ENCODE data around the gene ROR1. TPM values are rescaled to one million over a fixed set of nuclear protein-coding genes. Genes with fewer than 3 reads are reported as not detected.

The ROR1 gene
- total and polyA plus RNA-seq, 4 experiments from 2014 or later = not detected

GRCh38 chr1:64166629-64167028, 392.8 kb downstream of the ROR1 start:
- no peaks in the 10 kb centered on the region for H3K4me1 ChIP-seq (ENCODE audit: insufficient read depth, low read length)
- H3K4me3 ChIP-seq (ENCODE audit: low read length in 2 of 2) = no peak overlapping the region
- peaks cover 0 to 2% (median 0%) of the 10 kb centered on the region in 8 donors for H3K9me3 Mint-ChIP-seq
- no peak overlapping the region for H3K27ac ChIP-seq (ENCODE audit: low read depth, low read length)
- H3K27me3 Mint-ChIP-seq = peaks cover 4 to 19% of the 10 kb centered on the region in 2 donors
- DNase-seq = no peak
- no peaks in the 10 kb centered on the region for H3K36me3 ChIP-seq (ENCODE audit: insufficient read depth, low read length)
- ChIA-PET POLR2A (ENCODE audit: partially characterized antibody) (no interaction called here), CTCF (ENCODE audit: partially characterized antibody) (no interaction called here)
- no peak overlapping the region for H3K4me3 Mint-ChIP-seq
- no peaks in the 10 kb centered on the region for H3K36me3 Mint-ChIP-seq
- intact Hi-C loops (cut with micrococcal nuclease) = no loop called here
- peaks cover 0 to under 1% (median 0%) of the 10 kb centered on the region in 4 donors for H3K4me1 Mint-ChIP-seq
- no peaks in the 10 kb centered on the region for H3K9me3 ChIP-seq (ENCODE audit: control insufficient read depth in 1 of 2, low read length in 2 of 2)
- no peaks in the 10 kb centered on the region for H3K27me3 ChIP-seq (ENCODE audit: insufficient read depth, low read length)
- no peak overlapping the region for H3K27ac Mint-ChIP-seq

GRCh38 chr1:64167176-64167575, 393.4 kb downstream of the ROR1 start:
- intact Hi-C loops (cut with micrococcal nuclease) = no loop called here
- ChIA-PET CTCF (ENCODE audit: partially characterized antibody) (no interaction called here), POLR2A (ENCODE audit: partially characterized antibody) (no interaction called here)
- no peaks in the 10 kb centered on the region for H3K4me1 ChIP-seq (ENCODE audit: insufficient read depth, low read length)
- no peak overlapping the region for H3K4me3 ChIP-seq (ENCODE audit: low read length in 2 of 2)
- Mint-ChIP-seq H3K4me3 (no peak overlapping the region), H3K27ac (no peak overlapping the region), H3K9me3 (peaks cover 0 to 2% (median 0%) of the 10 kb centered on the region in 8 donors), H3K27me3 (peaks cover 4 to 19% of the 10 kb centered on the region in 2 donors), H3K36me3 (no peaks in the 10 kb centered on the region), H3K4me1 (peaks cover 0 to 6% (median 2%) of the 10 kb centered on the region in 4 donors)
- H3K27ac ChIP-seq (ENCODE audit: low read depth, low read length) = no peak overlapping the region
- H3K27me3 ChIP-seq (ENCODE audit: insufficient read depth, low read length) = no peaks in the 10 kb centered on the region
- DNase-seq = no peak
- H3K36me3 ChIP-seq (ENCODE audit: insufficient read depth, low read length) = no peaks in the 10 kb centered on the region
- H3K9me3 ChIP-seq (ENCODE audit: control insufficient read depth in 1 of 2, low read length in 2 of 2) = no peaks in the 10 kb centered on the region

GRCh38 chr1:64171246-64171645, 397.4 kb downstream of the ROR1 start:
- H3K4me1 Mint-ChIP-seq = peaks cover 0 to 6% (median 3%) of the 10 kb centered on the region in 4 donors
- no peaks in the 10 kb centered on the region for H3K36me3 Mint-ChIP-seq
- Histone ChIP-seq H3K27me3 (ENCODE audit: insufficient read depth, low read length) (no peaks in the 10 kb centered on the region), H3K27ac (ENCODE audit: low read depth, low read length) (no peak overlapping the region), H3K4me3 (ENCODE audit: low read length in 2 of 2) (no peak overlapping the region), H3K9me3 (ENCODE audit: control insufficient read depth in 1 of 2, low read length in 2 of 2) (no peaks in the 10 kb centered on the region), H3K4me1 (ENCODE audit: insufficient read depth, low read length) (no peaks in the 10 kb centered on the region), H3K36me3 (ENCODE audit: insufficient read depth, low read length) (no peaks in the 10 kb centered on the region)
- H3K27me3 Mint-ChIP-seq = peaks cover 4 to 13% of the 10 kb centered on the region in 2 donors
- H3K27ac Mint-ChIP-seq = no peak overlapping the region
- ChIA-PET CTCF (ENCODE audit: partially characterized antibody) (no interaction called here), POLR2A (ENCODE audit: partially characterized antibody) (no interaction called here)
- no peak for DNase-seq
- intact Hi-C loops (cut with micrococcal nuclease) = no loop called here
- H3K4me3 Mint-ChIP-seq = no peak overlapping the region
- peaks cover 0 to 2% (median 0%) of the 10 kb centered on the region in 8 donors for H3K9me3 Mint-ChIP-seq

- H3K9me3 Mint-ChIP-seq = peaks cover 0 to 2% (median 0%) of the 10 kb centered on the region in 8 donors
- no peaks in the 10 kb centered on the region for H3K36me3 Mint-ChIP-seq
- H3K9me3 ChIP-seq (ENCODE audit: control insufficient read depth in 1 of 2, low read length in 2 of 2) = no peaks in the 10 kb centered on the region
- no peaks in the 10 kb centered on the region for H3K36me3 ChIP-seq (ENCODE audit: insufficient read depth, low read length)
- peaks cover 0 to 6% (median 4%) of the 10 kb centered on the region in 4 donors for H3K4me1 Mint-ChIP-seq
- ChIA-PET CTCF (ENCODE audit: partially characterized antibody) (no interaction called here), POLR2A (ENCODE audit: partially characterized antibody) (no interaction called here)
- no peak for DNase-seq
- no peaks in the 10 kb centered on the region for H3K27me3 ChIP-seq (ENCODE audit: insufficient read depth, low read length)
- peaks cover 4 to 16% of the 10 kb centered on the region in 2 donors for H3K27me3 Mint-ChIP-seq
- H3K4me3 ChIP-seq (ENCODE audit: low read length in 2 of 2) = no peak overlapping the region
- H3K4me1 ChIP-seq (ENCODE audit: insufficient read depth, low read length) = no peaks in the 10 kb centered on the region
- intact Hi-C loops (cut with micrococcal nuclease) = no loop called here
- no peak overlapping the region for H3K27ac Mint-ChIP-seq
- H3K4me3 Mint-ChIP-seq = no peak overlapping the region
- H3K27ac ChIP-seq (ENCODE audit: low read depth, low read length) = no peak overlapping the region
Observed at GRCh38 chr1:64171797-64172281, 398.0 kb downstream of the ROR1 start.

GRCh38 chr1:64172458-64172983, 398.7 kb downstream of the ROR1 start:
- Mint-ChIP-seq H3K4me3 (no peak overlapping the region), H3K9me3 (peaks cover 0 to 2% (median 0%) of the 10 kb centered on the region in 8 donors), H3K4me1 (peaks cover 0 to 6% (median 4%) of the 10 kb centered on the region in 4 donors), H3K36me3 (no peaks in the 10 kb centered on the region), H3K27ac (no peak overlapping the region), H3K27me3 (peaks cover 4 to 17% of the 10 kb centered on the region in 2 donors)
- Histone ChIP-seq H3K9me3 (ENCODE audit: control insufficient read depth in 1 of 2, low read length in 2 of 2) (no peaks in the 10 kb centered on the region), H3K4me1 (ENCODE audit: insufficient read depth, low read length) (no peaks in the 10 kb centered on the region), H3K27me3 (ENCODE audit: insufficient read depth, low read length) (no peaks in the 10 kb centered on the region), H3K4me3 (ENCODE audit: low read length in 2 of 2) (no peak overlapping the region), H3K36me3 (ENCODE audit: insufficient read depth, low read length) (no peaks in the 10 kb centered on the region), H3K27ac (ENCODE audit: low read depth, low read length) (no peak overlapping the region)
- intact Hi-C loops (cut with micrococcal nuclease) = no loop called here
- CTCF ChIA-PET (ENCODE audit: partially characterized antibody) = no interaction called here
- DNase-seq = no peak
- POLR2A ChIA-PET (ENCODE audit: partially characterized antibody) = no interaction called here

- ChIA-PET CTCF (ENCODE audit: partially characterized antibody) (no interaction called here), POLR2A (ENCODE audit: partially characterized antibody) (no interaction called here)
- Mint-ChIP-seq H3K4me3 (no peak overlapping the region), H3K27me3 (peaks cover 4 to 18% of the 10 kb centered on the region in 2 donors), H3K27ac (no peak overlapping the region), H3K9me3 (peaks cover 0 to 2% (median 0%) of the 10 kb centered on the region in 8 donors), H3K36me3 (no peaks in the 10 kb centered on the region), H3K4me1 (peaks cover 0 to 6% (median 4%) of the 10 kb centered on the region in 4 donors)
- DNase-seq = no peak
- H3K4me3 ChIP-seq (ENCODE audit: low read length in 2 of 2) = no peak overlapping the region
- H3K4me1 ChIP-seq (ENCODE audit: insufficient read depth, low read length) = no peaks in the 10 kb centered on the region
- H3K36me3 ChIP-seq (ENCODE audit: insufficient read depth, low read length) = no peaks in the 10 kb centered on the region
- no peaks in the 10 kb centered on the region for H3K27me3 ChIP-seq (ENCODE audit: insufficient read depth, low read length)
- no peak overlapping the region for H3K27ac ChIP-seq (ENCODE audit: low read depth, low read length)
- intact Hi-C loops (cut with micrococcal nuclease) = no loop called here
- no peaks in the 10 kb centered on the region for H3K9me3 ChIP-seq (ENCODE audit: control insufficient read depth in 1 of 2, low read length in 2 of 2)
Observed at GRCh38 chr1:64173336-64173940, 399.6 kb downstream of the ROR1 start.

GRCh38 chr1:64175639-64176038, 401.8 kb downstream of the ROR1 start:
- H3K27me3 Mint-ChIP-seq = peaks cover 4 to 16% of the 10 kb centered on the region in 2 donors
- no peak overlapping the region for H3K4me3 Mint-ChIP-seq
- POLR2A ChIA-PET (ENCODE audit: partially characterized antibody) = no interaction called here
- no peaks in the 10 kb centered on the region for H3K9me3 ChIP-seq (ENCODE audit: control insufficient read depth in 1 of 2, low read length in 2 of 2)
- H3K27ac Mint-ChIP-seq = no peak overlapping the region
- DNase-seq = no peak
- intact Hi-C loops (cut with micrococcal nuclease) = no loop called here
- no peaks in the 10 kb centered on the region for H3K36me3 ChIP-seq (ENCODE audit: insufficient read depth, low read length)
- H3K4me1 Mint-ChIP-seq = peaks cover 0 to 6% (median 4%) of the 10 kb centered on the region in 4 donors
- H3K4me1 ChIP-seq (ENCODE audit: insufficient read depth, low read length) = no peaks in the 10 kb centered on the region
- H3K9me3 Mint-ChIP-seq = no peaks in the 10 kb centered on the region
- no peak overlapping the region for H3K27ac ChIP-seq (ENCODE audit: low read depth, low read length)
- no peaks in the 10 kb centered on the region for H3K36me3 Mint-ChIP-seq
- H3K4me3 ChIP-seq (ENCODE audit: low read length in 2 of 2) = no peak overlapping the region
- H3K27me3 ChIP-seq (ENCODE audit: insufficient read depth, low read length) = no peaks in the 10 kb centered on the region
- CTCF ChIA-PET (ENCODE audit: partially characterized antibody) = no interaction called here

All from CD4-positive, alpha-beta memory T cell (primary cell).